Endothelial cell of umbilical vein (primary cell): ENCODE results near the gene EPHA8. TPM values are rescaled to one million over a fixed set of nuclear protein-coding genes. Genes with fewer than 3 reads are reported as not detected.

ENCODE experiments used
- BruUV-seq: library from RNA; stranded (reverse); fragments of 400-500 nt; replicated peaks from 2 replicates; lab custom pipeline; 2021; lab: Mats Ljungman, UMichigan
- CTCF ChIA-PET: fragments of 300-600, 350-600 bp; sonication (Branson Sonifier 250); formaldehyde crosslinking; loops from one replicate; lab custom pipeline; 2021; ENCODE audit warnings: antibody characterized with exemption, inconsistent platforms; lab: Charles Lee
- POLR2A ChIA-PET: fragments of 300-600, 350-600 bp; sonication (Branson Sonifier 250); formaldehyde crosslinking; loops from one replicate; lab custom pipeline; 2021; ENCODE audit warnings: antibody characterized with exemption, inconsistent platforms; lab: Charles Lee
- DNase-seq: peaks from one replicate; pipeline ENCODE4 v3.0.0-alpha.2; 2011; ENCODE audit warnings: low read depth, low spot score
- FAIRE-seq: peaks from 2 replicates; lab custom pipeline; 2011; peaks lifted over from hg19 to GRCh38; lab: Jason Lieb, UNC
- H2AFZ ChIP-seq: 2 replicates; pipeline ENCODE4 v1.6.0; 2012; ENCODE audit warnings: low read depth, low read length, control low read depth, inconsistent platforms
- H3K27ac ChIP-seq: 2 replicates; pipeline ENCODE4 v1.5.1; 2011; ENCODE audit warnings: low read depth, mild to moderate bottlenecking, control low read depth, low read length, moderate library complexity; ENCODE audit not compliant: insufficient read depth
- H3K27me3 ChIP-seq, 2 experiments: 2 replicates each; pipeline versions ENCODE4 v1.6.0 to v1.6.1; 2011; ENCODE audit warnings: low read length in 2 of 2, mixed read lengths in 1 of 2; ENCODE audit not compliant: control insufficient read depth in 2 of 2, insufficient read depth in 2 of 2
- H3K36me3 ChIP-seq, 2 experiments: 2 replicates in 1 of 2; 3 replicates in 1 of 2; pipeline ENCODE4 v1.5.1; 2011; ENCODE audit warnings: low read length in 2 of 2, mild to moderate bottlenecking in 1 of 2, moderate library complexity in 1 of 2; ENCODE audit not compliant: control insufficient read depth in 2 of 2, insufficient read depth in 2 of 2; ENCODE audit errors: extremely low read depth in 1 of 2
- H3K4me1 ChIP-seq: 3 replicates; pipeline ENCODE4 v1.5.1; 2011; ENCODE audit warnings: mild to moderate bottlenecking, low read length; ENCODE audit not compliant: control insufficient read depth, insufficient read depth; ENCODE audit errors: extremely low read depth
- H3K4me2 ChIP-seq: 2 replicates; pipeline ENCODE4 v1.6.1; 2011; ENCODE audit warnings: low read length, control low read depth, mixed read lengths; ENCODE audit not compliant: insufficient read depth
- H3K4me3 ChIP-seq, 3 experiments: fragments of 200-600 bp in 1 of 3; sonication (generic), shearing (Covaris generic) in 1 of 3; replicated peaks in 1 of 3; 2 replicates each; pipeline ENCODE4 v1.5.1; 2011 to 2016; ENCODE audit warnings: control low read depth in 3 of 3, low read length in 3 of 3, mild to moderate bottlenecking in 2 of 3, inconsistent platforms in 1 of 3, low read depth in 1 of 3, moderate library complexity in 1 of 3; ENCODE audit not compliant: insufficient read depth in 1 of 3
- H3K79me2 ChIP-seq: 2 replicates; pipeline ENCODE4 v1.6.0; 2012; ENCODE audit warnings: low read length, inconsistent platforms; ENCODE audit not compliant: control insufficient read depth, insufficient read depth
- H3K9ac ChIP-seq: replicated peaks from 2 replicates; pipeline ENCODE3; 2011; ENCODE audit warnings: low read length, control low read depth; ENCODE audit not compliant: insufficient read depth; ENCODE audit errors: extremely low read depth
- H3K9me1 ChIP-seq: replicated peaks from 3 replicates; pipeline ENCODE4 v1.6.0; 2011; ENCODE audit warnings: mild to moderate bottlenecking, low read length; ENCODE audit not compliant: control insufficient read depth, insufficient read depth; ENCODE audit errors: extremely low read depth
- H3K9me3 ChIP-seq: replicated peaks from 2 replicates; pipeline ENCODE4 v1.5.1; 2012; ENCODE audit warnings: low read length, inconsistent platforms; ENCODE audit not compliant: control insufficient read depth, insufficient read depth
- H4K20me1 ChIP-seq: replicated peaks from 2 replicates; pipeline ENCODE3; 2011; ENCODE audit warnings: mild to moderate bottlenecking, low read length; ENCODE audit not compliant: control insufficient read depth, insufficient read depth; ENCODE audit errors: extremely low read depth
- EZH2 ChIP-seq: IDR thresholded peaks from 2 replicates; pipeline ENCODE4 v1.6.1; 2012; ENCODE audit warnings: borderline replicate concordance, low read depth, mild to moderate bottlenecking, moderate library complexity, low read length, inconsistent platforms; ENCODE audit not compliant: severe bottlenecking
- FOS ChIP-seq: IDR thresholded peaks from 2 replicates; pipeline ENCODE4 v1.6.1; 2011; ENCODE audit warnings: mild to moderate bottlenecking, low read length, moderate library complexity, borderline replicate concordance; ENCODE audit not compliant: insufficient read depth
- GATA2 ChIP-seq: IDR thresholded peaks from 2 replicates; pipeline ENCODE4 v1.7.0; 2011; ENCODE audit warnings: low read depth, mild to moderate bottlenecking, moderate library complexity, mixed read lengths, low read length; ENCODE audit not compliant: insufficient read length, insufficient read depth
- MYC ChIP-seq: IDR thresholded peaks from one replicate; pipeline ENCODE4 v1.6.1; 2011; ENCODE audit warnings: mild to moderate bottlenecking, low read depth, low read length
- POLR2A ChIP-seq: IDR thresholded peaks from 2 replicates; pipeline ENCODE4 v1.6.1; 2012; ENCODE audit warnings: low read depth, mild to moderate bottlenecking, control low read depth, low read length
- dilution Hi-C: fragments of 300-500 bp; cut with MboI; formaldehyde crosslinking; loops from one replicate; pipeline ENCODE4 v1.15.0; 2019; ENCODE audit warnings: low sequenced_read_pairs; ENCODE audit not compliant: extremely low pct_ligation_motif_present
- intact Hi-C: fragments of 100-400 bp; cut with micrococcal nuclease; formaldehyde crosslinking; loops from one replicate; pipeline ENCODE4 v1.10.0; 2022
- polyA plus RNA-seq, 4 experiments: library from polyadenylated mRNA; depleted of rRNA in 3 of 4; stranded (reverse) in 3 of 4; unstranded in 1 of 4; fragments of >200 nt; gene quantifications; 2 replicates each; pipeline versions ENCODE4 v1.2.1 to v1.2.3, GENCODE V29; 2011 to 2012; ENCODE audit warnings: missing spikeins in 1 of 4
- total RNA-seq: library from RNA; stranded (reverse); gene quantifications from 2 replicates; pipeline ENCODE4 v1.2.3, GENCODE V29; 2021
- TF ChIP-seq, protein P1 (sequence below), 2 donors: IDR thresholded peaks; 1 replicate in 1 of 2; 2 replicates in 1 of 2; pipeline ENCODE4 v1.5.1; 2011; ENCODE audit warnings: low read length in 2 of 2, mild to moderate bottlenecking in 2 of 2, moderate library complexity in 2 of 2, control low read depth in 1 of 2, inconsistent platforms in 1 of 2, low read depth in 1 of 2; ENCODE audit not compliant: insufficient read depth in 1 of 2; ENCODE audit errors: extremely low read depth in 1 of 2

Gene EPHA8
- total and polyA plus RNA-seq, 2 donors (not counting 3 experiments of a cell fraction or from before 2014, with no cell fraction given) = not detected

DNA sequence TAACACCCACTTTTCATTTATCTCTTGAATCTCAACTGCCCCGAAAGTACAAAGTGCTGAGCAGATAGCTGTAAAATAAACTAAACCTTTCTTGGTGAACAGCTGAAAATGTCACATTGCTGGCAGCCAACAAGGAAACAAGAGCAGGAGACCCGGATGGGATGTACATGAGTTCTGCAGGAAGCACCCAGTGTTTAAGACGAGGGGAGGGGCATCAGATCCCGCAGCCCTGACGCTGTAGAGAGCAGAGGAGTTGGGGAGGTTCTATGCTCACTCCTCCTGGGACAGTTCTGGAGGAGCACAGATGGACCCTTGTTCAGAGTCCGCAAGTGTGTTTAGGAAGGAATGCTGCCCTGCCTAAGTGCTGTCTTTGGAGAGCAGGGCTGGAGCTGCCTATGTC is 32.0 kb upstream of the EPHA8 start:
- Histone ChIP-seq H3K9me3 (no peaks in the 10 kb centered on the region), H3K4me2 (no peak overlapping the region), H3K9ac (no peak overlapping the region), H3K9me1 (no peaks in the 10 kb centered on the region), H3K4me1 (peaks cover 6% of the 10 kb centered on the region), H3K36me3 (peaks cover 2 to 9% of the 10 kb centered on the region in 2 experiments), H3K27ac (no peak overlapping the region), H2AFZ (no peak overlapping the region), H3K27me3 (no peaks in the 10 kb centered on the region), H3K4me3 (no peak overlapping the region), H4K20me1 (no peaks in the 10 kb centered on the region), H3K79me2 (no peaks in the 10 kb centered on the region)
- POLR2A ChIA-PET = no interaction called here
- no peak for TF ChIP-seq FOS
- TF ChIP-seq MYC = no peak
- no peak for TF ChIP-seq POLR2A
- TF ChIP-seq, protein P1, sequence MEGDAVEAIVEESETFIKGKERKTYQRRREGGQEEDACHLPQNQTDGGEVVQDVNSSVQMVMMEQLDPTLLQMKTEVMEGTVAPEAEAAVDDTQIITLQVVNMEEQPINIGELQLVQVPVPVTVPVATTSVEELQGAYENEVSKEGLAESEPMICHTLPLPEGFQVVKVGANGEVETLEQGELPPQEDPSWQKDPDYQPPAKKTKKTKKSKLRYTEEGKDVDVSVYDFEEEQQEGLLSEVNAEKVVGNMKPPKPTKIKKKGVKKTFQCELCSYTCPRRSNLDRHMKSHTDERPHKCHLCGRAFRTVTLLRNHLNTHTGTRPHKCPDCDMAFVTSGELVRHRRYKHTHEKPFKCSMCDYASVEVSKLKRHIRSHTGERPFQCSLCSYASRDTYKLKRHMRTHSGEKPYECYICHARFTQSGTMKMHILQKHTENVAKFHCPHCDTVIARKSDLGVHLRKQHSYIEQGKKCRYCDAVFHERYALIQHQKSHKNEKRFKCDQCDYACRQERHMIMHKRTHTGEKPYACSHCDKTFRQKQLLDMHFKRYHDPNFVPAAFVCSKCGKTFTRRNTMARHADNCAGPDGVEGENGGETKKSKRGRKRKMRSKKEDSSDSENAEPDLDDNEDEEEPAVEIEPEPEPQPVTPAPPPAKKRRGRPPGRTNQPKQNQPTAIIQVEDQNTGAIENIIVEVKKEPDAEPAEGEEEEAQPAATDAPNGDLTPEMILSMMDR (IDR thresholded peaks at IDR 0.05; ENCODE audit: extremely low read depth in 1 of 2, insufficient read depth in 1 of 2, low read depth in 1 of 2, low read length in 2 of 2) = no peak
- no peak for TF ChIP-seq EZH2
- dilution Hi-C loops = no loop called here
- DNase-seq = peak; percentile 22
- peak; percentile 4 for FAIRE-seq
- no TSS peak for BruUV-seq
- intact Hi-C loops = no loop called here
- CTCF ChIA-PET = interaction anchor here (1.3 to 3.2 kb wide), 2 partner anchors 31 to 111 kb away, joined by 3 to 11 read pairs; no protein-coding TSS in a partner anchor

DNA sequence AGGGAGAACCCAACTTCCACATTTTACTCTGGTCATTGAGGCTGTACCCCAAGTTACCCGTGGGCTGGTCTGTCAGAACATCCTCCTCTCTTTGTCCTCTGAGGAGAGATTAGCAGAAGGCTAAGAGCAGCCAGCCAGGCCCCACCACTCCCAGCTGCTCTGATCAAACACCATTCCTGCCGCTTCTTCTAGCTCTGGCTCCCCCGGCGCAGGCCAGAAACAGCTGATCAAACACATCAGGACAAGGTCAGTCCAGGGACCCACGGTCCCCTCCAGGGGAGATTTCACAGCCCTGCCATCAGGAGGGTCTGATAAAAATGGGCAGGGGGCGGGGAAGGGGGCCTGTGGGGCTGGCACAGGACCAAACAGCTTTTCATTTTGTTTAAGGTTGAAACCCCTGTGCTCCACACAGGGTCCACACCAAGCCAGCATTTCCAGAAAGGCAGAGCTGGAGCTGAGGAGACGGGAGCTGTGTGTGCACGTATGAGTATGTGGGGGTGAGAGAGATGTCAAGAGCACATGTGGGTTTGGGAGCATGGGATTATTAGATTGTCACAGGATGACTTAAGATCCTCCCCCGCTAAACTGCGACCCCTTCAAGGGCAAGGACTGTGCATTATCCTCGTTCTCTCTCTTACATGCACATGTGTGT is 29.9 kb upstream of the EPHA8 start:
- Histone ChIP-seq H3K4me1 (peaks cover 6% of the 10 kb centered on the region), H3K4me2 (no peak overlapping the region), H3K79me2 (no peaks in the 10 kb centered on the region), H3K27ac (no peak overlapping the region), H3K9me1 (no peaks in the 10 kb centered on the region), H3K9ac (no peak overlapping the region), H3K36me3 (no peaks in the 10 kb centered on the region), H2AFZ (no peak overlapping the region), H3K9me3 (no peaks in the 10 kb centered on the region), H3K27me3 (no peaks in the 10 kb centered on the region), H3K4me3 (no peak overlapping the region), H4K20me1 (no peaks in the 10 kb centered on the region)
- dilution Hi-C loops (no loop called here), intact Hi-C loops (no loop called here)
- FAIRE-seq = no peak
- POLR2A ChIA-PET = no interaction called here
- no peak for DNase-seq
- CTCF ChIA-PET = interaction anchor here (0.9 kb wide), 1 partner anchor 19 kb away, joined by 3 read pairs; no protein-coding TSS in a partner anchor
- BruUV-seq = no TSS peak
- no peak for TF ChIP-seq GATA2
- TF ChIP-seq EZH2 = no peak
- no peak for TF ChIP-seq POLR2A
- TF ChIP-seq FOS = no peak
